ENCODE data around the gene DOCK1.

DOCK1 gene

DNA sequence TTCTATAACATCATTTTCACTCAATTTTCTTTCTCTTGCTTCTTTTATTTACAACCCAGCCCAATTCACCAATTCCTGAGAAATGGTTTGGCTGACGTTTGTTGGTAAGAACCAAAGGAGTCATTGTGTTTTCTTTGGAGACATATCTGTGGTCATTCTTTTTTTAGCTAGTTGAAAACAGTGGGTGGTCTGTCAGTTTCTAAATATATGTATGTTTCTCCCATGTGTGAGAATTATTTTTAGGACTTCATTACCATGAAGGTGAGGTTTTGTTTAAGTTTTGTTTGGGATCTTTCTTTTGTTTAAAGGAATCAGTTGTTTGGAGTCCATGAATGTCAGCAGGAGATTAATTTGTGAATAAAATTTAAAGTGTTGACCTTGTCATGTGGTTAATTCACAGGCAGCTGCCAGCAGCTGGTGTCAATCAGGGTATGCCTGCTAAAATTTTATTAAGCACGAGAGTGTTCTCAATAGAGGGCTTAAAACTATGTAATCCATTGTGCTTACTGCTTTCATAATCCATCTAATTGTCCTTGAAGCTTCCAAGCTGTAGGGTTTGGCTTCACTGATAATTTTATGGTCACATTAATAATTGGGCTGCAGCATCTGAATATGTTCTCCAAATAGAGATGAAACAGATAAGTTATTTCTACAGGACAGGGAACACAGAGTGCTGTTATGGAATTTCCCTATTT, 252.4 kb downstream of the DOCK1 start:
- no peaks in the 10 kb centered on the region for H3K27me3 ChIP-seq (ENCODE audit: insufficient read depth, low read length, poor library complexity)
- DNase-seq (no peak), ATAC-seq (ENCODE audit: insufficient read depth, low read depth) (no peak)
- H3K79me2 ChIP-seq (ENCODE audit: insufficient read depth, low read length): no peaks in the 10 kb centered on the region
- no peak overlapping the region for H3K27ac ChIP-seq (ENCODE audit: low read length)
- no peaks in the 10 kb centered on the region for H4K20me1 ChIP-seq (ENCODE audit: insufficient read depth, low read length)
- no peak overlapping the region for H3K4me2 ChIP-seq (ENCODE audit: insufficient read depth, low read length)
- no peaks in the 10 kb centered on the region for H3K36me3 ChIP-seq (ENCODE audit: insufficient read depth, low read length)
- TF ChIP-seq, protein P1, sequence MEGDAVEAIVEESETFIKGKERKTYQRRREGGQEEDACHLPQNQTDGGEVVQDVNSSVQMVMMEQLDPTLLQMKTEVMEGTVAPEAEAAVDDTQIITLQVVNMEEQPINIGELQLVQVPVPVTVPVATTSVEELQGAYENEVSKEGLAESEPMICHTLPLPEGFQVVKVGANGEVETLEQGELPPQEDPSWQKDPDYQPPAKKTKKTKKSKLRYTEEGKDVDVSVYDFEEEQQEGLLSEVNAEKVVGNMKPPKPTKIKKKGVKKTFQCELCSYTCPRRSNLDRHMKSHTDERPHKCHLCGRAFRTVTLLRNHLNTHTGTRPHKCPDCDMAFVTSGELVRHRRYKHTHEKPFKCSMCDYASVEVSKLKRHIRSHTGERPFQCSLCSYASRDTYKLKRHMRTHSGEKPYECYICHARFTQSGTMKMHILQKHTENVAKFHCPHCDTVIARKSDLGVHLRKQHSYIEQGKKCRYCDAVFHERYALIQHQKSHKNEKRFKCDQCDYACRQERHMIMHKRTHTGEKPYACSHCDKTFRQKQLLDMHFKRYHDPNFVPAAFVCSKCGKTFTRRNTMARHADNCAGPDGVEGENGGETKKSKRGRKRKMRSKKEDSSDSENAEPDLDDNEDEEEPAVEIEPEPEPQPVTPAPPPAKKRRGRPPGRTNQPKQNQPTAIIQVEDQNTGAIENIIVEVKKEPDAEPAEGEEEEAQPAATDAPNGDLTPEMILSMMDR (IDR thresholded peaks at IDR 0.05; ENCODE audit: borderline replicate concordance, extremely low read depth, low read length, poor library complexity, severe bottlenecking): no peak
- TF ChIP-seq EZH2 (IDR thresholded peaks at IDR 0.05; ENCODE audit: borderline replicate concordance, low read depth, low read length, severe bottlenecking): no peak
- H3K9ac ChIP-seq (ENCODE audit: low read depth, low read length): no peak overlapping the region
- no peaks in the 10 kb centered on the region for H3K4me1 ChIP-seq (ENCODE audit: insufficient read depth, low read length)
- no peak overlapping the region for H3K4me3 ChIP-seq (ENCODE audit: low read depth in 1 of 2, low read length in 2 of 2)
- no peaks in the 10 kb centered on the region for H3K9me3 ChIP-seq (ENCODE audit: insufficient read depth, low read length, severe bottlenecking)
- H2AFZ ChIP-seq (ENCODE audit: low read depth, low read length): no peak overlapping the region

DNA sequence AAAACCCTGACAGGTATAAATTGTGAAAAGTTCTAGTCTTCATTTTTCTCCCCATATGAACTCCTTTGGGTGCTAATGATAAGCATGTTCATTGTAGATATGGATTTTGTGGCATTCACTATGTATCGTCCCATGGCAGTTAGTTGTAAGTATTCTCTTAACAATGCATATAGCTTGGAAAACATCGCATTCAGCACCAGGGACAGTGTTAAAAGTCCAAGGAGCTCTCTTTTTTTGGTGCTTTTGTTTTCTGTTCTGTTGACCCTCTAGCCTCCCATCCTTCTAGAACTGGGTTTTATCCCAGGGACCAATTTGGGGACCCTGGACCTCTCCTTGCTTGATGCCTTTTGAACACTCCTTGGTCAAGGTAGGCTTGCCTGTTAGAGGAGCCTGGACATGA, 253.4 kb downstream of the DOCK1 start:
- H2AFZ ChIP-seq (ENCODE audit: low read depth, low read length): no peak overlapping the region
- ATAC-seq (ENCODE audit: insufficient read depth, low read depth) (no peak), DNase-seq (no peak)
- H3K27me3 ChIP-seq (ENCODE audit: insufficient read depth, low read length, poor library complexity): no peaks in the 10 kb centered on the region
- H3K4me1 ChIP-seq (ENCODE audit: insufficient read depth, low read length): no peaks in the 10 kb centered on the region
- H4K20me1 ChIP-seq (ENCODE audit: insufficient read depth, low read length): no peaks in the 10 kb centered on the region
- H3K36me3 ChIP-seq (ENCODE audit: insufficient read depth, low read length): no peaks in the 10 kb centered on the region
- TF ChIP-seq EZH2 (IDR thresholded peaks at IDR 0.05; ENCODE audit: borderline replicate concordance, low read depth, low read length, severe bottlenecking): no peak
- TF ChIP-seq, protein P1 (IDR thresholded peaks at IDR 0.05; ENCODE audit: borderline replicate concordance, extremely low read depth, low read length, poor library complexity, severe bottlenecking): no peak
- no peak overlapping the region for H3K27ac ChIP-seq (ENCODE audit: low read length)
- no peak overlapping the region for H3K4me3 ChIP-seq (ENCODE audit: low read depth in 1 of 2, low read length in 2 of 2)
- H3K9ac ChIP-seq (ENCODE audit: low read depth, low read length): no peak overlapping the region
- no peaks in the 10 kb centered on the region for H3K79me2 ChIP-seq (ENCODE audit: insufficient read depth, low read length)
- no peaks in the 10 kb centered on the region for H3K9me3 ChIP-seq (ENCODE audit: insufficient read depth, low read length, severe bottlenecking)
- H3K4me2 ChIP-seq (ENCODE audit: insufficient read depth, low read length): no peak overlapping the region

DNA sequence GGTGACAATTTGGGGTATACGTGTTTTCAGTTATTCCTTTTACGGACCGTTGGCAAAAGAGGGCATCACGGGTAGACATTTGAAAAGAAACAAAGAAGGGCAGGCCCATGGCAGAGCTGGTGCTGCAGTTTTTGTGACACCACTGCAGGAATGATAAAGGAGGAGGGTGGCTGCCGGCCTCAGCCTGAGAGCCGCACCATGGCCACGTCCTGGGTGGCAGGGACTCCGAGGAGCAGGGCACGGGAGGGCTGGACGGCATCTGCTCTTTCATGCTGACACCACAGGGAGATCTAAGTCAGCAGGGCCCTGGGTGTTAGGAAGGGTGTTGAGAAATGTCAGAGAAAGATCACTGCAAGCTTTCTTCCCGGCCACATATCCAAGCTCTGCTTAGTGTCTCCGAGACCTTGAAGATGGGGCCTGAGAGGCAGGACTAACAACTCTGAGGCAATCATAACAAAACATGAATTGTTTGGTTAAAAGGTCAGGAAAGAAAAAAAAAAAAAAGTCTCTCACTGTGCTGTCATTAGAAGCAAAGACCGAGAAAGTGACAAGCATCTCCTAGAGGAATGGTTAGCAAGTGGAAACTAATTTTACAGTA, 254.5 kb downstream of the DOCK1 start:
- no peak overlapping the region for H3K4me2 ChIP-seq (ENCODE audit: insufficient read depth, low read length)
- no peaks in the 10 kb centered on the region for H3K27me3 ChIP-seq (ENCODE audit: insufficient read depth, low read length, poor library complexity)
- TF ChIP-seq, protein P1 (IDR thresholded peaks at IDR 0.05; ENCODE audit: borderline replicate concordance, extremely low read depth, low read length, poor library complexity, severe bottlenecking): no peak
- TF ChIP-seq EZH2 (IDR thresholded peaks at IDR 0.05; ENCODE audit: borderline replicate concordance, low read depth, low read length, severe bottlenecking): no peak
- H3K9ac ChIP-seq (ENCODE audit: low read depth, low read length): no peak overlapping the region
- H3K9me3 ChIP-seq (ENCODE audit: insufficient read depth, low read length, severe bottlenecking): no peaks in the 10 kb centered on the region
- ATAC-seq (ENCODE audit: insufficient read depth, low read depth): no peak
- no peak overlapping the region for H2AFZ ChIP-seq (ENCODE audit: low read depth, low read length)
- no peak for DNase-seq
- no peaks in the 10 kb centered on the region for H4K20me1 ChIP-seq (ENCODE audit: insufficient read depth, low read length)
- H3K36me3 ChIP-seq (ENCODE audit: insufficient read depth, low read length): no peaks in the 10 kb centered on the region
- H3K4me1 ChIP-seq (ENCODE audit: insufficient read depth, low read length): no peaks in the 10 kb centered on the region
- no peak overlapping the region for H3K4me3 ChIP-seq (ENCODE audit: low read depth in 1 of 2, low read length in 2 of 2)
- H3K79me2 ChIP-seq (ENCODE audit: insufficient read depth, low read length): no peaks in the 10 kb centered on the region
- no peak overlapping the region for H3K27ac ChIP-seq (ENCODE audit: low read length)

Data from DND-41 (cell line).